Measurements from ENCODE around the gene AMER3.

AMER3 gene

DNA sequence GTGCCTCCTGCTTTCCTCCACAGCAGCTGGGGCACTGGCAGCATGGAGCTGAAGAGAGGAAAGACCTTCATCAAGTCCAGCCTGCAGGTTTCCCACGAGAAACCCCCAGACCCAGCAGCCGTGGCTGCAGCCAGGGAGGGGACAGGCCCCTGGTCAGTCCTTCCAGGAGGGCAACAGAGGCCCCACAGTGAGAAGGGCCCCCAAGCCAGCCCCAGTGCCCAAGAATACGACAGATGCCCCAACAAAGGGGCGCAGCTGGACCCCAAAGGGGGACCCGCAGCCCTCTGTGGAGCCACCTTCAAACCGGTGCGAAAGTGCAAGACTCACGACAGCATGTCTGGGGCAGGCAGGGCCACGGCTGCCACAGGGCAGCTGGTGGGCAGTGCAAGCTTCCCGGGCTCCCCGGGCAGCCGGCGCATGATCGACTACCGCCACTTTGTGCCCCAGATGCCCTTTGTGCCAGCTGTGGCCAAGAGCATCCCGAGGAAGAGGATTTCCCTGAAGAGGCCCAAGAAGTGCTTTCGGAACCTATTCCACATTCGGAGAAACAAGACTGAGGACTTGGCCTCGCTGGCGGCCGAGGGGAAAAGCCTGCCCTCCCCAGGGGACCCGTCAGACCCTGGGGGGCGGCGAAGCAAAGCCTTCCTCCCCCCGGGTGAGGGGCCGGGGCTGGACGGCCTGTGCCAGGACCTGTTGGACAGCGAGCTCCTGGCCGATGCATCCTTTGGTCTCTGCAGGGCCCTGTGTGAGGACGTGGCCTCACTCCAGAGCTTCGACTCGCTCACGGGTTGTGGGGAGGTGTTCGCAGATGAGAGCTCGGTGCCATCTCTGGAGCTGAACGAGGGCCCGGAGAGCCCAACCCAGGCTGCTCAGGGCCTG lies 6.9 kb downstream of the AMER3 start:
- Histone ChIP-seq H3K9me3 (replicated peaks; ENCODE audit: insufficient read depth, low read length) (no peaks in the 10 kb centered on the region), H3F3A (ENCODE audit: insufficient read depth, low read length) (no peaks in the 10 kb centered on the region), H3K36me3 (replicated peaks; ENCODE audit: insufficient read depth, low read length) (no peaks in the 10 kb centered on the region), H3K27me3 (replicated peaks; ENCODE audit: insufficient read depth, low read length) (no peaks in the 10 kb centered on the region), H2AFZ (ENCODE audit: low read length) (no peak overlapping the region), H3K4me1 (ENCODE audit: low read length) (no peaks in the 10 kb centered on the region), H3K9me2 (replicated peaks; ENCODE audit: insufficient read depth, low read length) (no peaks in the 10 kb centered on the region), H4K20me1 (ENCODE audit: insufficient read depth, low read length) (no peaks in the 10 kb centered on the region), H3K9ac (ENCODE audit: low read length) (no peak overlapping the region), H3K27ac (ENCODE audit: low read length) (no peak overlapping the region), H3K4me2 (ENCODE audit: low read depth, low read length) (no peak overlapping the region), H3K4me3 (ENCODE audit: low read length) (no peak overlapping the region), H3K79me2 (ENCODE audit: low read length) (no peaks in the 10 kb centered on the region)
- TF ChIP-seq EZH2phosphoT487 (IDR thresholded peaks at IDR 0.05; ENCODE audit: low read length) (no peak), EZH2 (optimal IDR thresholded peaks at IDR 0.05; ENCODE audit: low read depth, low read length) (no peak)
- TF ChIP-seq, protein P1, sequence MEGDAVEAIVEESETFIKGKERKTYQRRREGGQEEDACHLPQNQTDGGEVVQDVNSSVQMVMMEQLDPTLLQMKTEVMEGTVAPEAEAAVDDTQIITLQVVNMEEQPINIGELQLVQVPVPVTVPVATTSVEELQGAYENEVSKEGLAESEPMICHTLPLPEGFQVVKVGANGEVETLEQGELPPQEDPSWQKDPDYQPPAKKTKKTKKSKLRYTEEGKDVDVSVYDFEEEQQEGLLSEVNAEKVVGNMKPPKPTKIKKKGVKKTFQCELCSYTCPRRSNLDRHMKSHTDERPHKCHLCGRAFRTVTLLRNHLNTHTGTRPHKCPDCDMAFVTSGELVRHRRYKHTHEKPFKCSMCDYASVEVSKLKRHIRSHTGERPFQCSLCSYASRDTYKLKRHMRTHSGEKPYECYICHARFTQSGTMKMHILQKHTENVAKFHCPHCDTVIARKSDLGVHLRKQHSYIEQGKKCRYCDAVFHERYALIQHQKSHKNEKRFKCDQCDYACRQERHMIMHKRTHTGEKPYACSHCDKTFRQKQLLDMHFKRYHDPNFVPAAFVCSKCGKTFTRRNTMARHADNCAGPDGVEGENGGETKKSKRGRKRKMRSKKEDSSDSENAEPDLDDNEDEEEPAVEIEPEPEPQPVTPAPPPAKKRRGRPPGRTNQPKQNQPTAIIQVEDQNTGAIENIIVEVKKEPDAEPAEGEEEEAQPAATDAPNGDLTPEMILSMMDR (IDR thresholded peaks at IDR 0.05; ENCODE audit: low read length) = no peak
- DNase-seq = no peak

DNA sequence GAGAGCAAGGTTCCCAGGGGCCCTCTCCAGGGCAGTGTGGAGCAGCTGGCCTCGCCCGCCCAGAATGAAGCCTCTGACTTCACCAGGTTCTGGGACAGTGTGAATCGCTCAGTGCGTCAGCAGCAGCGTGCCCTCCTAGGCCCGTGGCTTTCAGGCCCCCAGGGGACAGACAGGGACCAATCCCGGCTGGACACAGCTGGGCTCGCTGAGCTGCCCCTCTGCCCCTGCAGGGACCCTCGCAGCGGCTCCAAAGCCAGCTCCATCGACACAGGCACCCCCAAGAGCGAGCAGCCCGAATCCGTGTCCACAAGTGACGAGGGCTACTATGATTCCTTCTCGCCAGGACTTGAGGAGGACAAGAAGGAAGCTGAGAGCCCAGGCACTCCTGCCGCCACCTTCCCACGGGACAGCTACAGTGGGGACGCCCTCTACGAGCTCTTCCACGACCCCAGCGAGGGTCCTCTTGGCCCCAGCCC lies 7.6 kb downstream of the AMER3 start:
- no peak for DNase-seq
- H3K4me3 ChIP-seq (ENCODE audit: low read length) = no peak overlapping the region
- H3K27me3 ChIP-seq (replicated peaks; ENCODE audit: insufficient read depth, low read length) = no peaks in the 10 kb centered on the region
- no peaks in the 10 kb centered on the region for H3K9me3 ChIP-seq (replicated peaks; ENCODE audit: insufficient read depth, low read length)
- H3K4me1 ChIP-seq (ENCODE audit: low read length) = no peaks in the 10 kb centered on the region
- H2AFZ ChIP-seq (ENCODE audit: low read length) = no peak overlapping the region
- no peaks in the 10 kb centered on the region for H3K36me3 ChIP-seq (replicated peaks; ENCODE audit: insufficient read depth, low read length)
- H3K9ac ChIP-seq (ENCODE audit: low read length) = no peak overlapping the region
- no peaks in the 10 kb centered on the region for H3K9me2 ChIP-seq (replicated peaks; ENCODE audit: insufficient read depth, low read length)
- no peak overlapping the region for H3K4me2 ChIP-seq (ENCODE audit: low read depth, low read length)
- no peaks in the 10 kb centered on the region for H4K20me1 ChIP-seq (ENCODE audit: insufficient read depth, low read length)
- no peak for TF ChIP-seq EZH2 (optimal IDR thresholded peaks at IDR 0.05; ENCODE audit: low read depth, low read length)
- TF ChIP-seq, protein P1 (IDR thresholded peaks at IDR 0.05; ENCODE audit: low read length) = no peak
- no peak for TF ChIP-seq EZH2phosphoT487 (IDR thresholded peaks at IDR 0.05; ENCODE audit: low read length)
- H3K79me2 ChIP-seq (ENCODE audit: low read length) = no peaks in the 10 kb centered on the region
- no peak overlapping the region for H3K27ac ChIP-seq (ENCODE audit: low read length)
- no peaks in the 10 kb centered on the region for H3F3A ChIP-seq (ENCODE audit: insufficient read depth, low read length)

DNA sequence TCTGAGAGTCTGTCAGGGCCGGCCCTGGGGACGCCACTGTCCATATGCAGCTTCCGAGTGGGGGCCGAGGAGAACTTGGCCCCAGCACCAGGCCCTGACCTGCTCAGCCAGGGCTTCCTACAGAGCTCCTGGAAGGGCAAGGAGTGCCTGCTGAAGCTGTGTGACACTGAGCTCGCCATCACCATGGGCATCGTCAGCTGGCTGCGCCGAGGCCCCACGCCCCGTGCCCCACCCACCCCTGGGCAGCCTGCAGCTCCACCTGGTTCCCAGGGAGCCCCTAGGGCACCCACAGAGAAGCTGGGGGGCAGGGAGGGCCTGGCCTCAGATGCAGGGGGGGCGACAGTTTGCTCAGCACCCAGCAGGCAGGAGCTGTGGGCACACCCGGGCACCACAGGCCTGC lies 8.1 kb downstream of the AMER3 start:
- Histone ChIP-seq H3K27me3 (replicated peaks; ENCODE audit: insufficient read depth, low read length) (no peaks in the 10 kb centered on the region), H3K27ac (ENCODE audit: low read length) (no peak overlapping the region), H3K4me2 (ENCODE audit: low read depth, low read length) (no peak overlapping the region), H3F3A (ENCODE audit: insufficient read depth, low read length) (no peaks in the 10 kb centered on the region), H3K9me3 (replicated peaks; ENCODE audit: insufficient read depth, low read length) (no peaks in the 10 kb centered on the region), H3K9ac (ENCODE audit: low read length) (no peak overlapping the region), H3K79me2 (ENCODE audit: low read length) (no peaks in the 10 kb centered on the region), H4K20me1 (ENCODE audit: insufficient read depth, low read length) (no peaks in the 10 kb centered on the region), H3K4me1 (ENCODE audit: low read length) (no peaks in the 10 kb centered on the region), H3K4me3 (ENCODE audit: low read length) (no peak overlapping the region), H2AFZ (ENCODE audit: low read length) (no peak overlapping the region), H3K9me2 (replicated peaks; ENCODE audit: insufficient read depth, low read length) (no peaks in the 10 kb centered on the region), H3K36me3 (replicated peaks; ENCODE audit: insufficient read depth, low read length) (no peaks in the 10 kb centered on the region)
- no peak for DNase-seq
- TF ChIP-seq EZH2phosphoT487 (IDR thresholded peaks at IDR 0.05; ENCODE audit: low read length) = no peak
- no peak for TF ChIP-seq EZH2 (optimal IDR thresholded peaks at IDR 0.05; ENCODE audit: low read depth, low read length)
- TF ChIP-seq, protein P1 (IDR thresholded peaks at IDR 0.05; ENCODE audit: low read length) = no peak
